HG03108 (cell line): ENCODE results near the gene PNKP.

Source experiments
- ATAC-seq: cut with Tn5 transposase; IDR thresholded peaks from one replicate; pipeline ENCODE4 v1.9.1; 2021; ENCODE audit warnings: moderate library complexity; ENCODE audit not compliant: unreplicated experiment

The PNKP gene

GRCh38 chr19:49866933-49867782 lies at the start of gene PNKP:
Gene PNKP, minus strand, starts transcription at chr19:49867576. Its CDS starts 372 bp downstream, at chr19:49867204.
- ATAC-seq: peak; percentile 32

DNA sequence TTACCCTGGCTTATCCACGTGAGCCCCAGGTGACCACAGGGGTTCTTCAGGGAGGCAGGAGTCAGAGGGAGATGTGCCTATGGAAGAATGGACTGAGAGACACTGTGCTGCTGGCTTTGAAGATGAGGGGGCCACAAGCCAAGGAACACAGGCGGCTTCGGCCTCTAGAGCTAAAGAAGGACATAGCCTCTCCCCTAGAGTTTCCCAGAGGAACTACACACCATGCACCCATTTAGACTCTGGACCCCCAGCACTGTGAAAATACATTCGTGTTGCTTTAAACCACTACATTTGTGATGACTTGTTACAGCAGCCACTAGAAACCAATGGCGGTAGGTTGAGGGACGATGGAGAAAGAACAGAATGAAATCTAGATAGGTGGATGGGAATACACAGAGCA lies 47.9 kb upstream of the PNKP start:
- no peak for ATAC-seq

DNA sequence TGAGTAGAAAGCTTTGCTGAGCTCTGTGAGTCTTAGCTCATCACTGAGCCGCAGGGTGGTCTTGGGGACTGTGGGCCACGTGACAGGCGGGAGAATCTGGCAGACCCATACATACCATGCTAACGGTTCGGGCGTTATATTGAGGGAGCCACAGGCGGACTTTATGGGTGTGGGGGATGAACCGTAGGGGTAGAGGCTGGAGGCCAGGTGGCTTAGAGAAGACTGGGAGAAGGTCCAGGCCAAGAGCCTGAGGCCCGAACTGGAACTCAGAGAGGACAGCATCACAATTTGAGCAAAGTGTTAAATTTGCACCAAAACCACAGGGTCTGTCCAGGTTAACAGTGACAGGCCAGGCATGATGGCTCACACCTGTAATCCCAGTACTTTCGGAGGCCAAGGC lies 46.3 kb upstream of the PNKP start:
- no peak for ATAC-seq

GRCh38 chr19:49912965-49913685 lies 45.7 kb upstream of the PNKP start:
- ATAC-seq: no peak

DNA sequence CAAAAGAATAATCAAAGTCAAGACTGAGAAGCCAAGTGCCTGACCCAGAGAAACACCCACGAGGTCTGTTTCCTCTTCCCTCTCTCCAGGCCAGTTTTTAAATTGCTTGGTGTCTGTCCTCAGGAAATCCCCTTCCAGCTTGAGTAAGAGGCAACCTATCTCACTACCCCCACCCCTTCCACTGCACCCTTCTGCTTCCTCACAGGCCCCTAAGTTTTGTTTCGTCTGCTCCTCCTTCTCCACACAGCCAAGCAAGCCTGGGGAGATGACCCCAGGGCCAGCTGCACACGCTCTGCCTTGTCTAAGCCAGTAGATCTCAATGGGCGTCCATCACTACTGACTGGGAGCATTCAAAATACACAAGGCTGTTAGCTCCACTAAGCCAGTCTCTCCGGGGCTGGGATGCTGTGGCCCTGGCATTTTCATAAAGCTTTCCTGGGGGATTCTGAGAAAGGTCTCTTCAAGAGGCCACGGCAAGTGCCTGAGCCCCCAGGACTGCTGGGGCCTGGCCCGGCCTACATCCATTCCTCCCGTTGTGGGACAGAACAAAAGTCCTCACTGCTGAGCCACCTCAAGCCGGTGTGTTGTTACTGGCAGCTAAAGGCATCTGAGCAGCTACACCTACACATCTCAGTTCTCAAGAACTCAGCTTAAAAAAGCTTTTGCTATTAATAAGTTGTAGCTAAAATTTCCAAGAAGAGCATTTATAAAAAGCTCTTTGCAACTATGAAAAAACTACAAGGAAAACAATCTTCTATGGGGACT lies 44.2 kb upstream of the PNKP start:
- ATAC-seq: peak; percentile 32

DNA sequence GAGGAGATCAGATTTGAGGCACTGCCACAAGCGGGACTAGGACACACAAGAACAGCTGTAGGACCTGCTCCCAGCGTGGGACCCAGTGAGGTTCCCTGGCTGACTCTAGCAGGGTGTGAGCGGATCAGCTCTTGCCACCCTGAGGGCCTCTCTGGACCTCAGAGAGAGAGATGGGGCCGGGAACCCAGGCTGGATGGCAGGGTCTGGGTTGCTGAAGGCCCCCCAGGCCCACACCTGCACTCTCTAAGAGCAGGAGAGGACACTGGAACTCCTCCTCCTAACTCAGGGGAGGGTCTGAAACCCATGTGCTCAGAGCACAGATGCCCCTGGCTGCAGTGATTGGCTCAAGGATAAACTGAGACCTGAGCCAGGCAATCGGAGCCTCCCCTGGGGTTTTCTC lies 42.8 kb upstream of the PNKP start:
- ATAC-seq: no peak

DNA sequence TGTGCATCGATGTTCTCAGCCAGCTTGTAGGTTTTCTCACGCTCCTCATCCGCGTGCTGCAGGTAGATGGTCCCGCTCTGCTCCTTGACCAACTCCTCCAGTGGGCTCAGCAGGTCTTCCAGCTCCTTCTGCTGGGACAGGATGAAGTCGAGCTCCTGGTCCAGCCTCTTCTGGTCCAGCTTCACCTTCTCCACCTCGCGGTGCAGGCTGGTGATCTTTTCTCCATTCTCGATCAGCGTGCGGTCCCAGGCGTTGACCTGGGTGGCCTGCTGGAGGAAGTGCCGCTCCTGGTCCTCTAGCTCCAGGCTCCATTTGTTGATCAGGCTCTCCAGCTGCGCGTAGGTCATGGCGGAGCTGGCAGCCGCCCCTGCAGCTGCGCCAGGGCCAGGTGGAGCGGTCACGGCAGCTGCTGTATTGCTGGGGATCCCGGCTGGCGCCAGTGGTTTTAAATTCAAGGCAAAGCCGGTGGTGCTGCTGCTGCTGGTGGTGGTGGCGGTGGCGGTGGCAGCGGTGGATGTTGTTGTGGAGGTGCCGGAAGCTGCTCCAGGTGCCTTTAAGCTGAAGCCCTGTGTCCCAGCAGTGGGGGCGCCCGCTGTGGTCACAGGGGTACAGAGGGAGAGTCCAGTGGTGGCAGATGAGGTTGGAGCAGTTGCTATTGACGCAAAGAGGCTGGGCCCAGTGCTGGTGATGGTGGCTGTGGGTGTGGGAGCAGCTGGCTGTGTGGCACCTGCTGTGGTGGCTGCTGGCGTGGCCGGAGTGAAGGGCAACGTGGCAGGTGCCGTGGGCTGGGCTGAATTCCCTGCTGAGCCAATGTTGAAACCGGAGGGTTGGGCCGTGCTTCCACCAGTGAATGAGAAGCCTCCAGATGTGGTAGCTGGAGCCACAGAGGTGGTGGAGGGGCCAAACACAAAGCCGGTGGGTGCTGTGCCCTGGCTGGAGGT lies 41.4 kb upstream of the PNKP start:
- no peak for ATAC-seq

- no peak for ATAC-seq
Observed at GRCh38 chr19:49907745-49908446, 40.5 kb upstream of the PNKP start.

- ATAC-seq: no peak
Observed at GRCh38 chr19:49906879-49907564, 39.6 kb upstream of the PNKP start.

GRCh38 chr19:49904136-49904535 lies 36.8 kb upstream of the PNKP start:
- ATAC-seq: no peak

DNA sequence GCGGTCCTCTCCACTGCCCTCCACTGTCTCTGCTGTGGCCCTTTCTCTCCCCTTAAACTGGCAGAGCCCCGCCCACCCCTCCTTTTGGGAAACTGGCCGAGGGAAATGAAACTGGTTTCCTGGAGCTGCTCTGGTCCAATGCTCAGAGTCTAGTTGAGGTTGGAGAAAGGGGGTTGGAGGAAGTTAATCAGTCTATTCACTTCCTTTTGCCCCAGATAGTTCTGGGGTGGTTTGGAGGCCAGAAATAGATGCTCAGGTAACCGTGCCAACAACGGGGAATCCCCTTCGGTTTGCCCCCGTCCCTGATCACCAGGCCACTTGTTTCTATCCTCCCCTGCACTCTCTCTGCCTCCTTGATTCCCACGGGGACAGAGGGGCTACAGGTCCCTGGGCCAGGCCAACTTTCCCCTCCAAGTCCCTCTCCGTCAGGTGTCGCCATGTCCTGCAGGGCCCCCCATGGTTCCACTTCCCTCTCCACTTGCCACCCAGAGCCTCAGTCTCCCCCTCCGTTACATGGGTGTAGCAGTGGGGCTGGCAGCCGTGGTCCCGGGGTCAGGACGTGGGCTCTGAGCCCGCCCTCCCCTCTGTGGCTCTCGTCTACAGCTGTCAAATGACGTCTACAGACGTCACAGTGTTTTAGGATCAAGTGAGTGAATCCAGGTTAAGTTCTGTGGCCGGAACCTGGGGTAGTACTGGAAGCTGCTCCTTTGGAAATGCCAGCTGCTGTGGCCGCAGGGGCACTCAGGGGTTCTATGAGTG lies 29.7 kb upstream of the PNKP start, which contains the start of gene IL4I1:
Gene IL4I1 (minus strand): TSS at position 25 of the 759 bp plus-strand sequence. CDS start 727 bp downstream, outside the sequence.
- ATAC-seq: peak; percentile 50

GRCh38 chr19:49895566-49896297 lies 28.4 kb upstream of the PNKP start:
- ATAC-seq: no peak

DNA sequence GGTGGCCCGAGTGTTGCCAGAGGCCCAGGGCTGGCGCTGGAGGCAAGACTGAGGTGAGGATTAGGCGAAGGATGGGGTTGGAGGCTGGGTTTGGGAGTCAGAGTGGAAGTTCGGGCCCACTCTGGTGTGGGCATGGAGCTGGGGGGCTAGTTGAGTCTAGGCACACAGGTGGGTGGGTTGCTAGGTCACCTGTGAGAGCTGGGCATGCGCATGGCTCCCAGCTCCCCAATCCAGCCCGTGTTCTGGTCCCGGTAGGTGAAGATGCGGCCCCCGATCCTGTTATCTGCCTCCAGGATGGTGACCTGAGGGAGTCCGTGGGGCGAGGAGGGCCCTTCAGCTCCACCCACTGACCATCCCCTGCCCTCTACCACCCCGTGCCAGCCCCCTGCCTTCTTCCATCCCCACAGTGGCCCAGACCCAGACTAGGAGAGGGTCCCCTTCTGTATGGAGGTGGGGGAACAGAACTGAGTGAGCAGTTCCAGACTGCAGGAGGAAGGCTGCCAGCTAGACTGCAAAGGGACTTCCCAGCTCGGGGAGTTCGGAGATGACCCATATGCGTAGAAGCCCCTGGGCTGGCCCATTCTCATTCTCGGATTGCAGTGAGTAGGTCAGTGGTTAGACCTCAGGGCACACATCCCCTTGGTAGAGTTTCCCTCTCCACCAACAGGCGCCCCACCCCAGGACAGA lies 27.6 kb upstream of the PNKP start:
- ATAC-seq: no peak

DNA sequence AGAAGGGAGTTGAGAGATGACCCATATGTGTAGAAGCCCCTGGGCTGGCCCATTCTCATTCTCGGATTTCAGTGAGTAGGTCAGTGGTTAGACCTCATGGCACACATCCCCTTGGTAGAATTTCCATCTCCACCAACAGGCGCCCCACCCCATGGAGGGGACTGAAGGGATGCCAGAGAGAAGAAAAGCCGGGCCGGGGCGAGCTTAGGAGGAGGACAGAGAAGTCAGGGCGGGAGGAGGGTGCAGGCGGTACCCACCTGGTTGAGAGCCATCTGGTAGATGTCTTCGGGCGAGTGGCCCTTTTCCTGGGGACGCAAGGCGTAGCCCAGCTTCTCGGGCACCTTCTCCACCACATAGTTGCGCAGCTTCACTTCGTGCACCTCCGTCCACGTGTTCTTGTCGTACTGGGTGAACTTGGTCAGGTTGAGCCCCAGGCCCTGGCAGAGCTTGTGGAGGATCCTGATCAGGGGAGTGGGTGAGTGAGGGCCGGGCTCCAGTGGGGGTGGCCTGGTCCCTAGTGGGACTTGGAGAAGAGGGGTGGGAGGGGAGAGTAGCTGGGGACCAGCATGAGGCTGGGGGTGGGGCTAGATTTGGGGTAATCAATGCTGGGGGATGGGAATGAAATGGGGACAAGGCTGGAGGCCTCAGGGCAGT lies 26.8 kb upstream of the PNKP start:
- no peak for ATAC-seq

GRCh38 chr19:49892716-49893115 lies 25.3 kb upstream of the PNKP start:
- no peak for ATAC-seq

DNA sequence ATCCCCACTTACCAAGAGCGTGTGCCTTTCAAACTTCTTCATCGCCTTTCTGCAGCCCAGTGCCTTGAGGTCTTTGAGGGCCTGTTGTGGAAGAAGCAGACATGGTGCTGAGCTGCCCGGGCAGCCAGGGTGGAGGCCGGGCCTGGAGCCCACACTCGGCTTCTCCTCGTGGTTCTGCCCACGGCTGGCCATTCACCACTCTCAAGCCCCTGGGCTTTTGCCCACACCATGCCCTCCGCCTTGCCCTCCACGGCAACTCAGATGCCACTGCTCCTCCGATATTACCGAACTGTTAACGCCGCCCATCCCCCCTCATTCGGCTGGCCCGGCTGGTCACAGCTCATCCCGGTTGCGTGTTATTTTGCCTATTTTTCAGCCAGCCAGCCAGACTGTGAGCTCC lies 24.0 kb upstream of the PNKP start:
- no peak for ATAC-seq
